T47D (cell line): ENCODE measurements around the gene COL1A2.

Source experiments
- DNase-seq, 2 experiments: peaks; one replicate each; pipeline versions ENCODE4 v3.0.0 to v3.0.0-alpha.2; 2011 to 2012; ENCODE audit warnings: low read depth in 1 of 2, low spot score in 1 of 2
- JUND ChIP-seq: IDR thresholded peaks from 2 replicates; pipeline ENCODE4 v1.6.1; 2012; ENCODE audit warnings: low read depth
- in situ Hi-C: cut with HindIII; loops from 2 replicates; pipeline ENCODE4 v1.10.0; 2016; ENCODE audit warnings: low sequenced_read_pairs, low pct_unique_long_range_greater_than_20kb

COL1A2 gene

GRCh38 chr7:94434042-94434441 lies 39.3 kb downstream of the COL1A2 start:
- DNase-seq, result no peak
- in situ Hi-C loops, result no loop called here
- TF ChIP-seq JUND, result no peak

GRCh38 chr7:94436018-94436604 lies 41.4 kb downstream of the COL1A2 start:
- in situ Hi-C loops, result no loop called here

DNA sequence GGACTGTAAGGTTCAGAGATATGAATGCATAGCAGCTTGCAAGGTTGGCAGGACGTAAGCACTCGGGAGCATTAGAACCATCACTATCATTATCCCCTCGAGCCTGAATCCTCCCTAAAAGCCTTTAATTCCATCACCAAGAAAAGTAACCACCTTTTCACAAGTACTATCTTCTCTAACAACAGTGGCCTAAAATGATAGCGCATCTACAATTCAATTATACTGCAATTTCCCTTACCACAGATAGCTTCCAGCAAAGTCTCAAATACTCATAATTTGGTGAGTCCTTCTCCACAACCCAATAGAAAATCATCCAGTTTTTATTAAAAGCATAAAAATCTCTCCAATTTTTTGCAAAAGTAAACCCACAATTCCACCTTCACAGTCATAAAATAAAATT lies 42.0 kb downstream of the COL1A2 start:
- DNase-seq, result no peak
- in situ Hi-C loops, result no loop called here
- no peak for TF ChIP-seq JUND

More at GRCh38 chr7:94436018-94436604, 41.4 kb downstream of the COL1A2 start:
- no peak for TF ChIP-seq JUND
- DNase-seq, result peak; percentile 16 to 80

- no peak for DNase-seq
- in situ Hi-C loops, result no loop called here
- TF ChIP-seq JUND, result no peak
These were observed 45.2 kb downstream of the COL1A2 start for GRCh38 chr7:94439893-94440381.

DNA sequence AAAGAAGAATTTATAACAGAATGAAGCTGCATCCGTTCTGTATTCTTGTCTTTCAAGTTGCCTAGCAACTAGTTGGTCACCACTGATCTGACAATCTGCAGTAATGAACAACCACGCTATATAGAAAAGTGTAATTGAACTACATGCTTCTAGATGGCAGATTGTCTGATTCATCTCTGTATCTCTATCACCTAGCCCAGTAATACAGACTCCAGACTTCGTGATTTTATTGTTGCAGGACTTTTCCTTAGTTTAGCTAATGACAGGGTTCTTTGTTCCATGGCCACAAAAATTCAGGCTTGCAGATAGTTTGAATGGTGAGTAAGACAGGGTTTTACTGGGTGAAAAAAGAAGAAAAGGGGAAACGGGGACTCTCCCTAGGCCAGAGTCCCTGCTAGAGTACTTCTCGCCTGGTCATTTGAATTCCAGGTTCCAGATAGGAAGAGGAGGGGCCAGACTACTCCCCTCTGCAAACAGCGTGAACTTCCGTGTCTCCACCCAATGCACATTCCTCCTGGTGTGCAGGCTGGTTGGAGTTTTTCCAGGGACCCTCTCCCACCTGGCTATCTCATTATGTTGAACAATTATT lies 45.9 kb downstream of the COL1A2 start:
- DNase-seq, result no peak
- no peak for TF ChIP-seq JUND
- in situ Hi-C loops, result no loop called here

- no peak for TF ChIP-seq JUND
- no peak for DNase-seq
- in situ Hi-C loops, result no loop called here
These were observed 46.4 kb downstream of the COL1A2 start for GRCh38 chr7:94441138-94441537.

- TF ChIP-seq JUND, result no peak
- in situ Hi-C loops, result no loop called here
These were observed 47.9 kb downstream of the COL1A2 start for GRCh38 chr7:94442639-94443038.

DNA sequence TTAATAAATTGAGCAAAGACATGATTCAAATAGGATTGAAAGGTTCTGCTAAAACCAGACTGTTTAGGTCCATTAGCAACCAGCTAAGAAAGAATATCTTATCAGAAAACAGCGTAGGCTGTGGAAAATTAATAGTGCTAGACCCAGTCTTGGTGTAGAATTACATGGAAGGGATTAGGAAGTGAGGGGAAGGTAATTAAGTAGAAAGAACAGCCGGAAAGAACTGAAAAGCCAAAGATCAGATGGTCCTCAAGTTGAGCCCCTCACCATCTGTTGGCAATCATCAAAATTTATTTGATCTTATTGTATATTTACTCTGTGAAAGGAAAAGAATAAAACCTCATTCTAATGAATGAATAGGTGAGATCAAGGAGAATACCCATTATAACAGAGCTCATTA lies 50.1 kb downstream of the COL1A2 start:
- no peak for TF ChIP-seq JUND
- in situ Hi-C loops, result no loop called here
- DNase-seq, result no peak

More at GRCh38 chr7:94442639-94443038, 47.9 kb downstream of the COL1A2 start:
- DNase-seq, result no peak

DNA sequence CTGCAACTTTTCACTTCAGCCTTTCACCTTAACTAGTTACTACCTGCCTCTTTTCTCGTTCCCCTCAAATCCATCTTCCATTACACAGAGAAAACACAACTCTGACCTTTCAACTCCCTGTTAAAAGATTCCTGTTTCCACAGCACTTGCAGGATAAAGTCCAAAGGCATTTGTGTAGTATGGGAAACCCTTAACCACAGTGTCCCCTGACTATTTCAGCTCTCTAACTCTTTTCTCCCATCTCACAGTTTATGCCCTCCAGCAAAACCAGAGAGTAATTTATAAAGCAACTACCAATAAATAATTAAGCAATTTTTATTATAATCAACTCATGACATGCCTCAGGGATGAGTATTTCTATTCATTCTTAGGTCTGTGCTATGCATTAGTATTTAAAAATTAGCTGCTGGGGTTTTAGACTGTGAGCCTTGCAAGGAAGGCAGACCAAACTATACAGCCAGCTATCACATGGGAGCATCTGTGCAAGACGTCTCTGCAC lies 51.0 kb downstream of the COL1A2 start:
- TF ChIP-seq JUND, result no peak
- DNase-seq, result no peak
- in situ Hi-C loops, result no loop called here

GRCh38 chr7:94446308-94446707 lies 51.6 kb downstream of the COL1A2 start:
- no peak for TF ChIP-seq JUND
- in situ Hi-C loops, result no loop called here
- DNase-seq, result no peak

DNA sequence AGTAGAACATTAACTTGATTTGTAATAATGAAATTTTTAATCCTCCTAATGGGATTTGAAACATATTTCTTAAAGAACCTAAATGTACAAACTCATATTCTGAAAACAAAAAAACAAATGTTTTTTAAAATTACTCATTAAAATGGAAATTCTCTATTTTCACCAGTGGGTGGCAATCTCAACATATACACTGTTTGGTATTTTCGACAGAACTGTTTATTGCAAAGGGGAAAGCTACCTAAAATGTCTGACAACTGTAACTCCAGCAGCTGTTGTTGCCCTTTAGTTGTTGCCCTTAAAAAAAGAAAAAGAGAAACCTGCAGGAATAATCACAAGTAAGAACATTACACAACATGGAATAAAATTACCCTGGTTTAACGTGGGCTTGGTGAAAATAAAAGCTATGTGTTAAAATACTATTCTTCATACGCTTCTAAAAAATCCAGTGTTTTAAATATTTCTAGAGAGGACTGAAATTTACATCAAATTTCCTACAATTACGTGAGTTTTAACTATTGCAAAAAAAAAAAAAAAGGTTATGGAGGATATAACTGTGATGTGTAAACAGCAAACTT lies 54.5 kb downstream of the COL1A2 start:
- no peak for TF ChIP-seq JUND
- in situ Hi-C loops, result no loop called here
- DNase-seq, result peak; percentile 3 to 58

- TF ChIP-seq JUND, result no peak
- in situ Hi-C loops, result no loop called here
- DNase-seq, result no peak
These were observed 55.5 kb downstream of the COL1A2 start for GRCh38 chr7:94450044-94450697.

GRCh38 chr7:94451187-94451586 lies 56.5 kb downstream of the COL1A2 start:
- in situ Hi-C loops, result no loop called here
- TF ChIP-seq JUND, result no peak

More at GRCh38 chr7:94451187-94451586, 56.5 kb downstream of the COL1A2 start:
- no peak for DNase-seq
